GM12878 (cell line): ENCODE results near the gene TXLNG. TPM values are rescaled to one million over a fixed set of nuclear protein-coding genes. Genes with fewer than 3 reads are reported as not detected.

Source experiments
- ATAC-seq: fragments of 200-7000 bp; cut with Tn5 transposase; 3 replicates; pipeline ENCODE4 v1.9.1; 2020; ENCODE audit warnings: mild to moderate bottlenecking, moderate library complexity
- BruUV-seq: library from RNA; stranded (reverse); fragments of 400-500 nt; replicated peaks from 2 replicates; lab custom pipeline; 2021; lab: Mats Ljungman, UMichigan
- CTCF ChIA-PET: fragments of 300-600 bp; sonication (Branson Sonifier 250); formaldehyde crosslinking; extraction: SDS; loops from one replicate; lab custom pipeline; 2021; ENCODE audit warnings: inconsistent platforms; lab: Yijun Ruan, JAX
- POLR2A ChIA-PET: fragments of 350-600 bp; formaldehyde crosslinking; extraction: SDS; loops from one replicate; lab custom pipeline; 2021; ENCODE audit warnings: inconsistent platforms; lab: Charles Lee
- RAD21 ChIA-PET: fragments of 300-600 bp; sonication (Branson Sonifier 250); formaldehyde crosslinking; loops from one replicate; lab custom pipeline; 2023; ENCODE audit warnings: antibody characterized with exemption; ENCODE audit not compliant: unreplicated experiment; lab: Charles Lee
- SMC1A ChIA-PET: fragments of 300-600 bp; sonication (Branson Sonifier 250); formaldehyde crosslinking; loops from one replicate; lab custom pipeline; 2023; ENCODE audit not compliant: unreplicated experiment, uncharacterized antibody; lab: Charles Lee
- DNase-seq: peaks from one replicate; pipeline ENCODE4 v3.0.0-alpha.2; 2011; ENCODE audit warnings: low read depth, low spot score
- FAIRE-seq: peaks from 3 replicates; lab custom pipeline; 2011; peaks lifted over from hg19 to GRCh38; lab: Jason Lieb, UNC
- H2AFZ ChIP-seq: 2 replicates; pipeline ENCODE4 v1.6.0; 2011; ENCODE audit warnings: low read depth, low read length, control low read depth; ENCODE audit not compliant: control insufficient read depth
- H3K27ac ChIP-seq: 2 replicates; pipeline ENCODE4 v1.5.1; 2011; ENCODE audit warnings: control low read depth; ENCODE audit not compliant: control insufficient read depth, insufficient read depth
- H3K27me3 ChIP-seq, 2 experiments: replicated peaks in 1 of 2; 2 replicates each; pipeline versions ENCODE4 v1.6.0 to v1.6.1; 2011; ENCODE audit warnings: low read length in 1 of 2; ENCODE audit not compliant: control insufficient read depth in 2 of 2, insufficient read depth in 2 of 2
- H3K36me3 ChIP-seq, 2 experiments: 2 replicates each; pipeline ENCODE4 v1.5.1; 2011; ENCODE audit warnings: low read length in 1 of 2; ENCODE audit not compliant: control insufficient read depth in 2 of 2, insufficient read depth in 2 of 2
- H3K4me1 ChIP-seq: 2 replicates; pipeline ENCODE4 v1.6.1; 2011; ENCODE audit warnings: mild to moderate bottlenecking, low read length, moderate library complexity, mixed read lengths; ENCODE audit not compliant: control insufficient read depth, insufficient read depth
- H3K4me2 ChIP-seq: 2 replicates; pipeline ENCODE4 v1.6.0; 2011; ENCODE audit warnings: control low read depth; ENCODE audit not compliant: control insufficient read depth, insufficient read depth
- H3K4me3 ChIP-seq: fragments of 200-600 bp; sonication (generic); 2 replicates; pipeline ENCODE4 v1.5.1; 2016
- H3K79me2 ChIP-seq: 2 replicates; pipeline ENCODE4 v1.6.0; 2011; ENCODE audit warnings: low read length; ENCODE audit not compliant: control insufficient read depth, insufficient read depth
- H3K9ac ChIP-seq: 2 replicates; pipeline ENCODE4 v1.8.0; 2011; ENCODE audit warnings: low read length, control low read depth, mixed read lengths; ENCODE audit not compliant: control insufficient read depth, insufficient read depth
- H3K9me3 ChIP-seq: replicated peaks from 3 replicates; pipeline ENCODE4 v1.5.1; 2011; ENCODE audit warnings: mild to moderate bottlenecking, low read length; ENCODE audit not compliant: control insufficient read depth, insufficient read depth
- H4K20me1 ChIP-seq: 2 replicates; pipeline ENCODE4 v1.6.0; 2011; ENCODE audit not compliant: control insufficient read depth, insufficient read depth
- ATF7 ChIP-seq: fragments of 450-650 bp; IDR thresholded peaks from 2 replicates; pipeline ENCODE4 v1.6.1; 2016; ENCODE audit warnings: low read depth, mild to moderate bottlenecking
- EGR1 ChIP-seq, 2 experiments: IDR thresholded peaks; 1 replicate in 1 of 2; 2 replicates in 1 of 2; pipeline ENCODE4 v1.6.1; 2011 to 2012; ENCODE audit warnings: low read depth in 2 of 2, low read length in 2 of 2, borderline replicate concordance in 1 of 2, mild to moderate bottlenecking in 1 of 2, moderate library complexity in 1 of 2
- JUNB ChIP-seq: IDR thresholded peaks from 2 replicates; pipeline ENCODE4 v1.6.1; 2016; ENCODE audit warnings: antibody characterized with exemption, mild to moderate bottlenecking
- JUND ChIP-seq: IDR thresholded peaks from 2 replicates; pipeline ENCODE4 v1.6.1; 2012; ENCODE audit warnings: low read depth, mild to moderate bottlenecking, low read length, improper control_type of control experiment, moderate library complexity
- KAT2A ChIP-seq: conservative IDR thresholded peaks from 2 replicates; pipeline ENCODE4 v1.6.1; 2011; ENCODE audit warnings: low read depth, low read length; ENCODE audit not compliant: control insufficient read depth
- PAX5 ChIP-seq: IDR thresholded peaks from 2 replicates; pipeline ENCODE4 v1.6.1; 2011; ENCODE audit warnings: low read depth, low read length, borderline replicate concordance
- POLR2AphosphoS2 ChIP-seq: IDR thresholded peaks from 2 replicates; pipeline ENCODE4 v1.6.1; 2011; ENCODE audit warnings: low read depth, mild to moderate bottlenecking, low read length, improper control_type of control experiment, moderate library complexity
- POU2F2 ChIP-seq: IDR thresholded peaks from 3 replicates; pipeline ENCODE4 v1.6.1; 2011; ENCODE audit warnings: low read depth, mild to moderate bottlenecking, low read length, borderline replicate concordance
- WGBS: methylation state at CpG from one replicate; pipeline ENCODE4 v1.1.6; 2016; ENCODE audit warnings: low lambda C conversion rate; ENCODE audit not compliant: insufficient replicate concordance, insufficient coverage; ENCODE audit errors: missing lambda C conversion rate; 5-methylcytosine and 5-hydroxymethylcytosine counted together
- in situ Hi-C: fragments of 300-500 bp; cut with MboI; formaldehyde crosslinking; loops from 9 replicates; pipeline ENCODE4 v1.14.3; 2018; ENCODE audit warnings: mixed read lengths
- intact Hi-C: fragments of 100-400 bp; cut with micrococcal nuclease; formaldehyde crosslinking; loops from one replicate; pipeline ENCODE4 v1.14.2; 2022; ENCODE audit not compliant: unreplicated experiment
- polyA plus RNA-seq, 11 experiments: library from polyadenylated mRNA; depleted of rRNA in 4 of 11; unstranded in 6 of 11; stranded (reverse) in 5 of 11; fragments of >200 nt; fragmentation: Nextera tagmentation in 4 of 11; fragmentation: Illumina TruSeq in 1 of 11; extraction: Ambion mirVana in 4 of 11; extraction: Trizol in 1 of 11; gene quantifications; 1 replicate in 1 of 11; 2 replicates in 10 of 11; pipeline versions ENCODE4 v1.2.1 to v1.2.3, GENCODE V29; 2011 to 2016; ENCODE audit warnings: inconsistent platforms in 2 of 11, missing spikeins in 2 of 11, low read depth in 1 of 11
- total RNA-seq, 4 experiments: library from RNA; depleted of rRNA in 3 of 4; stranded (reverse); fragments of >200 nt in 3 of 4; fragmentation: Illumina TruSeq in 1 of 4; extraction: Trizol in 1 of 4; gene quantifications; 2 replicates each; pipeline versions ENCODE4 v1.2.1 to v1.2.3, GENCODE V29; 2013 to 2021
- TF ChIP-seq, protein P1 (sequence below): IDR thresholded peaks from 2 replicates; pipeline ENCODE4 v1.6.1; 2012; ENCODE audit warnings: improper control_type of control experiment, low read depth, low read length; ENCODE audit not compliant: insufficient replicate concordance
- TF ChIP-seq, protein P2 (sequence below): IDR thresholded peaks from 2 replicates; pipeline ENCODE4 v1.6.1; 2012; ENCODE audit warnings: mild to moderate bottlenecking, low read depth, low read length

The TXLNG gene
- total and polyA plus RNA-seq, 10 of the 15 experiments (the other 5 are each of a cell fraction or from before 2014, with no cell fraction given), result 9.9 to 40.7 (median 19.5) TPM

DNA sequence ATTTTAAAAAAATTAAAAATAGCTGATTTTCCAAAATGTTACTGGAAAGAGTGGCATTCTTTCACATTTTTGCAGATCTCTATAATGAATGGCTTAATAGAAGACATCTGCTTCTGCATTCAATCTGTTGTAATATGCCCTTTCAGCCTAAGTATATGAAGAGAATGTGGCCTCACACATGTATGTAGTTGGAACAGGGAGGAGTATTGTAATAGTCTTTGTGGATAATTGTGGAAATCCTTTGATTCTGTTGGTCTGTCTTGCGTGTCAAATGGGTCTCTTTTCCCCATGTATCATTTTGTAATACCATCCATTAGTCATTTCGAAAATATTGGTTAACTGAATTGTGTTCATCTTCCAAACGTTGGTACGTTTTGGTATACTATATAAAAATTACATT, 11.6 kb downstream of the TXLNG start:
- Histone ChIP-seq H3K4me2 (no peak overlapping the region), H3K9me3 (no peaks in the 10 kb centered on the region), H4K20me1 (no peaks in the 10 kb centered on the region), H3K79me2 (peaks cover 3% of the 10 kb centered on the region), H3K27me3 (no peaks in the 10 kb centered on the region), H3K4me3 (no peak overlapping the region), H2AFZ (no peak overlapping the region), H3K9ac (no peak overlapping the region), H3K4me1 (no peaks in the 10 kb centered on the region), H3K36me3 (peaks cover 0 to 11% of the 10 kb centered on the region in 2 experiments; a peak in 3 of 4 replicates), H3K27ac (no peak overlapping the region)
- ChIA-PET CTCF (interaction anchor here (0.6 kb wide), 1 partner anchor 1849 kb away, joined by 3 read pairs; no protein-coding TSS in a partner anchor), SMC1A (interaction anchor here (1.1 kb wide), 1 partner anchor 48 kb away, joined by 3 read pairs; no protein-coding TSS in a partner anchor), RAD21 (no interaction called here), POLR2A (interaction anchor here (0.6 kb wide), 1 partner anchor 27 kb away, joined by 3 read pairs; no protein-coding TSS in a partner anchor)
- BruUV-seq, result no TSS peak
- no peak for TF ChIP-seq ATF7
- no peak for TF ChIP-seq PAX5
- TF ChIP-seq EGR1 (IDR thresholded peaks at IDR 0.05; ENCODE audit: borderline replicate concordance in 1 of 2, low read depth in 2 of 2, low read length in 2 of 2), result no peak
- TF ChIP-seq JUND, result no peak
- no peak for TF ChIP-seq POLR2AphosphoS2
- TF ChIP-seq, protein P1, sequence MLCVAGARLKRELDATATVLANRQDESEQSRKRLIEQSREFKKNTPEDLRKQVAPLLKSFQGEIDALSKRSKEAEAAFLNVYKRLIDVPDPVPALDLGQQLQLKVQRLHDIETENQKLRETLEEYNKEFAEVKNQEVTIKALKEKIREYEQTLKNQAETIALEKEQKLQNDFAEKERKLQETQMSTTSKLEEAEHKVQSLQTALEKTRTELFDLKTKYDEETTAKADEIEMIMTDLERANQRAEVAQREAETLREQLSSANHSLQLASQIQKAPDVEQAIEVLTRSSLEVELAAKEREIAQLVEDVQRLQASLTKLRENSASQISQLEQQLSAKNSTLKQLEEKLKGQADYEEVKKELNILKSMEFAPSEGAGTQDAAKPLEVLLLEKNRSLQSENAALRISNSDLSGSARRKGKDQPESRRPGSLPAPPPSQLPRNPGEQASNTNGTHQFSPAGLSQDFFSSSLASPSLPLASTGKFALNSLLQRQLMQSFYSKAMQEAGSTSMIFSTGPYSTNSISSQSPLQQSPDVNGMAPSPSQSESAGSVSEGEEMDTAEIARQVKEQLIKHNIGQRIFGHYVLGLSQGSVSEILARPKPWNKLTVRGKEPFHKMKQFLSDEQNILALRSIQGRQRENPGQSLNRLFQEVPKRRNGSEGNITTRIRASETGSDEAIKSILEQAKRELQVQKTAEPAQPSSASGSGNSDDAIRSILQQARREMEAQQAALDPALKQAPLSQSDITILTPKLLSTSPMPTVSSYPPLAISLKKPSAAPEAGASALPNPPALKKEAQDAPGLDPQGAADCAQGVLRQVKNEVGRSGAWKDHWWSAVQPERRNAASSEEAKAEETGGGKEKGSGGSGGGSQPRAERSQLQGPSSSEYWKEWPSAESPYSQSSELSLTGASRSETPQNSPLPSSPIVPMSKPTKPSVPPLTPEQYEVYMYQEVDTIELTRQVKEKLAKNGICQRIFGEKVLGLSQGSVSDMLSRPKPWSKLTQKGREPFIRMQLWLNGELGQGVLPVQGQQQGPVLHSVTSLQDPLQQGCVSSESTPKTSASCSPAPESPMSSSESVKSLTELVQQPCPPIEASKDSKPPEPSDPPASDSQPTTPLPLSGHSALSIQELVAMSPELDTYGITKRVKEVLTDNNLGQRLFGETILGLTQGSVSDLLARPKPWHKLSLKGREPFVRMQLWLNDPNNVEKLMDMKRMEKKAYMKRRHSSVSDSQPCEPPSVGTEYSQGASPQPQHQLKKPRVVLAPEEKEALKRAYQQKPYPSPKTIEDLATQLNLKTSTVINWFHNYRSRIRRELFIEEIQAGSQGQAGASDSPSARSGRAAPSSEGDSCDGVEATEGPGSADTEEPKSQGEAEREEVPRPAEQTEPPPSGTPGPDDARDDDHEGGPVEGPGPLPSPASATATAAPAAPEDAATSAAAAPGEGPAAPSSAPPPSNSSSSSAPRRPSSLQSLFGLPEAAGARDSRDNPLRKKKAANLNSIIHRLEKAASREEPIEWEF, result no peak
- no peak for TF ChIP-seq POU2F2
- TF ChIP-seq, protein P2, sequence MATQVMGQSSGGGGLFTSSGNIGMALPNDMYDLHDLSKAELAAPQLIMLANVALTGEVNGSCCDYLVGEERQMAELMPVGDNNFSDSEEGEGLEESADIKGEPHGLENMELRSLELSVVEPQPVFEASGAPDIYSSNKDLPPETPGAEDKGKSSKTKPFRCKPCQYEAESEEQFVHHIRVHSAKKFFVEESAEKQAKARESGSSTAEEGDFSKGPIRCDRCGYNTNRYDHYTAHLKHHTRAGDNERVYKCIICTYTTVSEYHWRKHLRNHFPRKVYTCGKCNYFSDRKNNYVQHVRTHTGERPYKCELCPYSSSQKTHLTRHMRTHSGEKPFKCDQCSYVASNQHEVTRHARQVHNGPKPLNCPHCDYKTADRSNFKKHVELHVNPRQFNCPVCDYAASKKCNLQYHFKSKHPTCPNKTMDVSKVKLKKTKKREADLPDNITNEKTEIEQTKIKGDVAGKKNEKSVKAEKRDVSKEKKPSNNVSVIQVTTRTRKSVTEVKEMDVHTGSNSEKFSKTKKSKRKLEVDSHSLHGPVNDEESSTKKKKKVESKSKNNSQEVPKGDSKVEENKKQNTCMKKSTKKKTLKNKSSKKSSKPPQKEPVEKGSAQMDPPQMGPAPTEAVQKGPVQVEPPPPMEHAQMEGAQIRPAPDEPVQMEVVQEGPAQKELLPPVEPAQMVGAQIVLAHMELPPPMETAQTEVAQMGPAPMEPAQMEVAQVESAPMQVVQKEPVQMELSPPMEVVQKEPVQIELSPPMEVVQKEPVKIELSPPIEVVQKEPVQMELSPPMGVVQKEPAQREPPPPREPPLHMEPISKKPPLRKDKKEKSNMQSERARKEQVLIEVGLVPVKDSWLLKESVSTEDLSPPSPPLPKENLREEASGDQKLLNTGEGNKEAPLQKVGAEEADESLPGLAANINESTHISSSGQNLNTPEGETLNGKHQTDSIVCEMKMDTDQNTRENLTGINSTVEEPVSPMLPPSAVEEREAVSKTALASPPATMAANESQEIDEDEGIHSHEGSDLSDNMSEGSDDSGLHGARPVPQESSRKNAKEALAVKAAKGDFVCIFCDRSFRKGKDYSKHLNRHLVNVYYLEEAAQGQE, result no peak
- TF ChIP-seq KAT2A, result no peak
- TF ChIP-seq JUNB, result no peak
- in situ Hi-C loops (no loop called here), intact Hi-C loops (no loop called here)
- ATAC-seq (no peak), DNase-seq (no peak), FAIRE-seq (no peak)
- 95% methylated on average over 4 of the region's 4 CpGs for WGBS
